ENCODE results near the gene LRRC42.

LRRC42 gene

DNA sequence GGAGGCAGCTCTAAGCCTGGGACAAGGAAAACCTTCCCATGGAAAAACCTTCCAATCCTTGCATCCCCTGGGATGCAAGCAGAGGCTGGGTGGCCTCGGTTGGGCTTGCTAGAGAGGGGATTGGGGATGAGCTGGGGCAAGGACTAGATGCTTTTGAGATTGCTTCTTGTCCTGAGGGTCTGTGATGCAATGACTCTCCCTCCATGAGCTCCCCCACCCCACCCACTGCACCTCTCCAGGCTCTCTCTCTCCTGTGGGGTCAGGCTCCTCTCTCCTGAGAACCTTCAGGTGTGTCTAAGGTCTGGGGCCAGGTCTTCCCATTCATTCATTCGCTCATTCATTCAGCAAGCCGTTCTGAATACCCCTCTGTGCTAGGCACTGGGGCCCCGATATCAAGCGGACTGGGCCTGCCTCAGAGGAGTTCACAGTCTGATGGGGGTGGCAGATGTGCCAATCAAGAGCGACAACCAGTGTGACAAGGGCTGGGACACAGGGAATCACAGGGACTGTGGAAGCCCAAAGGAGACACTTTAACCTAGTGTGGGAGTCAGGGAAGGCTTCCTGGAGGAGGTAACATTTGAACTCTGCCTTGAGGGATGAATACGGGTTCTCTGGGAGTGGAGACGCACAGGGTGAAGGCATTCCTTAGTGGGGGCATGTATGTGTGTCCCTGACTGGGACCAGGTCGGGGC lies 65.3 kb downstream of the LRRC42 start:
- H3K36me3 ChIP-seq (replicated peaks; ENCODE audit: low read depth, low read length): no peaks in the 10 kb centered on the region
- H3K4me3 ChIP-seq (ENCODE audit: low read length): no peak overlapping the region
- no peak overlapping the region for H2AFZ ChIP-seq (ENCODE audit: low read depth, low read length)
- no peaks in the 10 kb centered on the region for H3K79me2 ChIP-seq (ENCODE audit: low read length)
- no peak overlapping the region for H3K27ac ChIP-seq (ENCODE audit: low read length)
- H3K4me1 ChIP-seq (ENCODE audit: low read length): no peaks in the 10 kb centered on the region
- H3K4me2 ChIP-seq (ENCODE audit: low read length): no peak overlapping the region
- no peak for TF ChIP-seq EZH2phosphoT487 (IDR thresholded peaks at IDR 0.05; ENCODE audit: low read depth)
- TF ChIP-seq, protein P1, sequence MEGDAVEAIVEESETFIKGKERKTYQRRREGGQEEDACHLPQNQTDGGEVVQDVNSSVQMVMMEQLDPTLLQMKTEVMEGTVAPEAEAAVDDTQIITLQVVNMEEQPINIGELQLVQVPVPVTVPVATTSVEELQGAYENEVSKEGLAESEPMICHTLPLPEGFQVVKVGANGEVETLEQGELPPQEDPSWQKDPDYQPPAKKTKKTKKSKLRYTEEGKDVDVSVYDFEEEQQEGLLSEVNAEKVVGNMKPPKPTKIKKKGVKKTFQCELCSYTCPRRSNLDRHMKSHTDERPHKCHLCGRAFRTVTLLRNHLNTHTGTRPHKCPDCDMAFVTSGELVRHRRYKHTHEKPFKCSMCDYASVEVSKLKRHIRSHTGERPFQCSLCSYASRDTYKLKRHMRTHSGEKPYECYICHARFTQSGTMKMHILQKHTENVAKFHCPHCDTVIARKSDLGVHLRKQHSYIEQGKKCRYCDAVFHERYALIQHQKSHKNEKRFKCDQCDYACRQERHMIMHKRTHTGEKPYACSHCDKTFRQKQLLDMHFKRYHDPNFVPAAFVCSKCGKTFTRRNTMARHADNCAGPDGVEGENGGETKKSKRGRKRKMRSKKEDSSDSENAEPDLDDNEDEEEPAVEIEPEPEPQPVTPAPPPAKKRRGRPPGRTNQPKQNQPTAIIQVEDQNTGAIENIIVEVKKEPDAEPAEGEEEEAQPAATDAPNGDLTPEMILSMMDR (IDR thresholded peaks at IDR 0.05; ENCODE audit: low read depth, low read length): no peak
- H4K20me1 ChIP-seq (ENCODE audit: insufficient read depth, low read length): no peaks in the 10 kb centered on the region
- no peaks in the 10 kb centered on the region for H3K27me3 ChIP-seq (ENCODE audit: low read depth, low read length)
- no peak overlapping the region for H3K9ac ChIP-seq (ENCODE audit: low read length)
- H3K9me3 ChIP-seq (ENCODE audit: insufficient read depth, low read length): no peaks in the 10 kb centered on the region

DNA sequence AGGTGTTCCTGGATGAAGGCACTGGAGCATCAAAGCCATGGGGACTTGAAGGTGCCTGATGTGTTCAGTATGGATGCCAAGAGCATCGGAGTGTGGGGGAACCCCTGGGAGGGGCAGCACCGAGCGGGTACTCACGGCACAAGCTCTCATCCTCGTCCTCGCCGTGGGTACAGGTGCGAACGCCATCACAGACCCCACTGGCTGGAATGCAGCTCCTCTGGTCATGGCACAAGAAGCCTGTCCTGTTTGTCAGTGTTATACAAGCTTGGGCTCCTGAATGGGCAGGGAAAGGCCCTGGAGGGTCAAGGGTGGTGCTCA lies 65.8 kb downstream of the LRRC42 start:
- no peak overlapping the region for H2AFZ ChIP-seq (ENCODE audit: low read depth, low read length)
- H3K4me2 ChIP-seq (ENCODE audit: low read length): no peak overlapping the region
- TF ChIP-seq EZH2phosphoT487 (IDR thresholded peaks at IDR 0.05; ENCODE audit: low read depth): no peak
- TF ChIP-seq, protein P1 (IDR thresholded peaks at IDR 0.05; ENCODE audit: low read depth, low read length): no peak
- H3K27ac ChIP-seq (ENCODE audit: low read length): no peak overlapping the region
- no peaks in the 10 kb centered on the region for H3K27me3 ChIP-seq (ENCODE audit: low read depth, low read length)
- no peak overlapping the region for H3K4me3 ChIP-seq (ENCODE audit: low read length)
- H3K4me1 ChIP-seq (ENCODE audit: low read length): no peaks in the 10 kb centered on the region
- H4K20me1 ChIP-seq (ENCODE audit: insufficient read depth, low read length): no peaks in the 10 kb centered on the region
- H3K36me3 ChIP-seq (replicated peaks; ENCODE audit: low read depth, low read length): no peaks in the 10 kb centered on the region
- no peak overlapping the region for H3K9ac ChIP-seq (ENCODE audit: low read length)
- no peaks in the 10 kb centered on the region for H3K79me2 ChIP-seq (ENCODE audit: low read length)
- no peaks in the 10 kb centered on the region for H3K9me3 ChIP-seq (ENCODE audit: insufficient read depth, low read length)

DNA sequence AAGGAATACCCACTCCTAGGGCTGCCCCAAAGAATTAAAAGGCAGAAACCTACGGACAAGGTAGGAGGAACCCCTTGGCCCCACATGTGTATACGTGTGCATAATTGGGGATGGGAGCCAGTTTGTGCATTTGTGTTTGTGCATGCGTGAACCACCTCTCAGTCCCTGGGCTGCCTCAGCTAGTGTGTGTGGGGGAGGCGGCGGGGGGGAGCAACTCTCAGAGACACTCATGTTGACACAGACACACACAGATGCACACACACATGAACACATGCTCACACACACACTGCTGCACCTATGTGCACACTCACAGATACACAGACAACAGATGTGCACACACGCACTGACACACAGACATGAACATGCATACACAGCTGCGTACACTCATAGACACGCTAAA lies 66.7 kb downstream of the LRRC42 start:
- H3K79me2 ChIP-seq (ENCODE audit: low read length): no peaks in the 10 kb centered on the region
- H3K4me3 ChIP-seq (ENCODE audit: low read length): no peak overlapping the region
- no peak overlapping the region for H3K4me2 ChIP-seq (ENCODE audit: low read length)
- no peaks in the 10 kb centered on the region for H3K9me3 ChIP-seq (ENCODE audit: insufficient read depth, low read length)
- H3K27ac ChIP-seq (ENCODE audit: low read length): no peak overlapping the region
- H3K36me3 ChIP-seq (replicated peaks; ENCODE audit: low read depth, low read length): no peaks in the 10 kb centered on the region
- no peaks in the 10 kb centered on the region for H3K4me1 ChIP-seq (ENCODE audit: low read length)
- no peak overlapping the region for H3K9ac ChIP-seq (ENCODE audit: low read length)
- H2AFZ ChIP-seq (ENCODE audit: low read depth, low read length): no peak overlapping the region
- no peak for TF ChIP-seq EZH2phosphoT487 (IDR thresholded peaks at IDR 0.05; ENCODE audit: low read depth)
- TF ChIP-seq, protein P1 (IDR thresholded peaks at IDR 0.05; ENCODE audit: low read depth, low read length): no peak
- no peaks in the 10 kb centered on the region for H3K27me3 ChIP-seq (ENCODE audit: low read depth, low read length)
- no peaks in the 10 kb centered on the region for H4K20me1 ChIP-seq (ENCODE audit: insufficient read depth, low read length)

DNA sequence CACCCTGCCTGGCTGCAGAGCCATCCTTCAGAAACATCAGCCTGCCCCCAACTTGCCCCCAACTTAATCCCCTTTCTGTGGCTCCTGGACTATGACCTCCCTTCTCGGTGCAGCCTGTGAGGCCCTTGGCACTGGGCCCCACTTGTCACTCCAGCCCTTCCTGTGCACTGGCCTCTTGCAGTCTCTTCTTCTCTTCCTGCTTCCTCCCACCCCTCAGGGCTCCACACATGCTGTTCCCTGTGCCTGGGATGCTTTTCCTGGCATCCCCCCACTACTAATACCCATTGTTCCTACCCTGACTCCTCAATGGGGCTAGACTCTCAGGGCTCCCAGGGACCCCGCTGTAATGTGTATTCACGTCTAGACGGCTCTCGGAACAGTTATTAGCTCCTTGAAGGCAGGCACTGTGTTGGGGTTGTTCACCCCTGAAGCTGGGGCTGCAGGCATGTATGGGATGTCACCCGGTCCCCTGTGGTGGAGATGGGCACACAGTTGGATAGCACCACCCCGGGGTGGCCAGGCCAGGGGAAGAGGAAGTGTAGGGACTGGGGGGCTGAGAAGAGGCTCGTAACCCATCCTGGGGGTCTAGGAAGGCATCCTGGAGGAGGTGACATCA lies 67.4 kb downstream of the LRRC42 start:
- Histone ChIP-seq H3K4me2 (ENCODE audit: low read length) (no peak overlapping the region), H4K20me1 (ENCODE audit: insufficient read depth, low read length) (no peaks in the 10 kb centered on the region), H3K27ac (ENCODE audit: low read length) (no peak overlapping the region), H3K4me1 (ENCODE audit: low read length) (no peaks in the 10 kb centered on the region), H2AFZ (ENCODE audit: low read depth, low read length) (no peak overlapping the region), H3K4me3 (ENCODE audit: low read length) (no peak overlapping the region), H3K27me3 (ENCODE audit: low read depth, low read length) (no peaks in the 10 kb centered on the region), H3K79me2 (ENCODE audit: low read length) (no peaks in the 10 kb centered on the region), H3K36me3 (replicated peaks; ENCODE audit: low read depth, low read length) (no peaks in the 10 kb centered on the region), H3K9ac (ENCODE audit: low read length) (no peak overlapping the region), H3K9me3 (ENCODE audit: insufficient read depth, low read length) (no peaks in the 10 kb centered on the region)
- TF ChIP-seq, protein P1 (IDR thresholded peaks at IDR 0.05; ENCODE audit: low read depth, low read length): no peak
- TF ChIP-seq EZH2phosphoT487 (IDR thresholded peaks at IDR 0.05; ENCODE audit: low read depth): no peak
